Gastrocnemius medialis (tissue), 4 donors: ENCODE measurements around the gene ADCY2. TPM values are rescaled to one million over a fixed set of nuclear protein-coding genes. Genes with fewer than 3 reads are reported as not detected.

Experiments used
- ATAC-seq, 2 donors: fragments of 150-250 bp; one replicate each; pipeline ENCODE4 v1.9.1; 2016
- DNase-seq, 2 donors: peaks; one replicate each; pipeline ENCODE4 v3.0.0-alpha.2; 2019
- H3K27ac ChIP-seq, 4 donors: fragments of 200-600 bp; sonication (generic); 1 replicate in 1 of 4; 2 replicates in 3 of 4; pipeline ENCODE4 v1.5.1; 2016 to 2018; ENCODE audit warnings: mild to moderate bottlenecking in 2 of 4, moderate library complexity in 1 of 4
- H3K27me3 ChIP-seq, 3 donors: fragments of 200-600 bp; sonication (generic) in 2 of 3; 1 replicate in 1 of 3; 2 replicates in 2 of 3; pipeline versions ENCODE4 v1.5.1 to v1.6.0; 2016 to 2019; ENCODE audit warnings: mild to moderate bottlenecking in 1 of 3, moderate library complexity in 1 of 3
- H3K36me3 ChIP-seq, 2 donors: fragments of 200-600 bp; sonication (generic) in 1 of 2; one replicate each; pipeline ENCODE4 v1.5.1; 2017 to 2018
- H3K4me1 ChIP-seq, 2 donors: fragments of 200-600 bp; sonication (generic) in 1 of 2; one replicate each; pipeline ENCODE4 v1.5.1; 2016 to 2017; ENCODE audit warnings: mild to moderate bottlenecking in 2 of 2
- H3K4me3 ChIP-seq, 4 donors: fragments of 200-600 bp; sonication (generic) in 3 of 4; 1 replicate in 1 of 4; 2 replicates in 3 of 4; pipeline ENCODE4 v1.5.1; 2016 to 2019; ENCODE audit warnings: mild to moderate bottlenecking in 2 of 4
- H3K9me3 ChIP-seq, 3 donors: fragments of 200-600 bp; sonication (generic) in 2 of 3; 1 replicate in 1 of 3; 2 replicates in 2 of 3; pipeline ENCODE4 v1.5.1; 2016 to 2019
- CTCF ChIP-seq, 5 experiments: fragments of 450-650 bp in 3 of 5; fragments of 200-600 bp in 2 of 5; sonication (generic) in 2 of 5; IDR thresholded peaks in 4 of 5; conservative IDR thresholded peaks in 1 of 5; 1 replicate in 4 of 5; 2 replicates in 1 of 5; pipeline ENCODE4 v1.5.1; 2016 to 2019; ENCODE audit warnings: antibody characterized with exemption in 5 of 5, mild to moderate bottlenecking in 3 of 5, moderate library complexity in 3 of 5
- POLR2A ChIP-seq, 2 donors: fragments of 450-650 bp; IDR thresholded peaks; one replicate each; pipeline ENCODE4 v1.6.1; 2017; ENCODE audit warnings: antibody characterized with exemption in 2 of 2, mild to moderate bottlenecking in 2 of 2, moderate library complexity in 2 of 2
- in situ Hi-C, 4 donors: fragments of 200-750 bp; cut with MboI; loops; one replicate each; pipeline versions ENCODE4 v1.15.0 to v1.8.0; 2017; ENCODE audit warnings: low sequenced_read_pairs in 4 of 4
- intact Hi-C: fragments of 100-400 bp; cut with DNase I; formaldehyde crosslinking; loops from one replicate; pipeline ENCODE4 v1.15.1; 2023; ENCODE audit warnings: low total_unique reads
- total RNA-seq, 4 donors: library from RNA; depleted of rRNA; stranded (reverse); fragments of >200 nt; gene quantifications; one replicate each; pipeline versions ENCODE4 v1.1.0 to v1.2.3, GENCODE V29; 2016

ADCY2 gene
- total RNA-seq, 4 donors from 2014 or later = 24.3 to 50.1 (median 36.5) TPM

GRCh38 chr5:7776442-7776841 lies 380.5 kb downstream of the ADCY2 start:
- Histone ChIP-seq H3K36me3 (peaks cover 0 to 7% of the 10 kb centered on the region in 2 donors), H3K27me3 (no peaks in the 10 kb centered on the region), H3K27ac (no peak overlapping the region), H3K9me3 (no peaks in the 10 kb centered on the region), H3K4me1 (no peaks in the 10 kb centered on the region), H3K4me3 (no peak overlapping the region)
- intact Hi-C loops (no loop called here), in situ Hi-C loops (no loop called here)
- no peak for DNase-seq
- ATAC-seq = no peak
- no peak for TF ChIP-seq POLR2A (IDR thresholded peaks at IDR 0.05)

GRCh38 chr5:7779019-7780005 lies 383.4 kb downstream of the ADCY2 start:
- DNase-seq (no peak), ATAC-seq (no peak)
- H3K27me3 ChIP-seq = no peaks in the 10 kb centered on the region
- H3K9me3 ChIP-seq = no peaks in the 10 kb centered on the region
- intact Hi-C loops = no loop called here
- H3K36me3 ChIP-seq = no peaks in the 10 kb centered on the region
- H3K4me1 ChIP-seq = no peaks in the 10 kb centered on the region
- no peak overlapping the region for H3K4me3 ChIP-seq
- no peak for TF ChIP-seq POLR2A (IDR thresholded peaks at IDR 0.05)
- TF ChIP-seq CTCF (IDR thresholded peaks at IDR 0.05 in 4 of 5, conservative IDR thresholded peaks at IDR 0.05 in 1 of 5) = no peak
- no peak overlapping the region for H3K27ac ChIP-seq
- in situ Hi-C loops = no loop called here

GRCh38 chr5:7781899-7782298 lies 386.0 kb downstream of the ADCY2 start:
- DNase-seq (no peak), ATAC-seq (no peak)
- TF ChIP-seq POLR2A (IDR thresholded peaks at IDR 0.05) (no peak), CTCF (IDR thresholded peaks at IDR 0.05 in 4 of 5, conservative IDR thresholded peaks at IDR 0.05 in 1 of 5) (no peak)
- Histone ChIP-seq H3K9me3 (no peaks in the 10 kb centered on the region), H3K4me1 (no peaks in the 10 kb centered on the region), H3K27me3 (no peaks in the 10 kb centered on the region), H3K27ac (no peak overlapping the region), H3K36me3 (peaks cover 0 to 16% of the 10 kb centered on the region in 2 donors), H3K4me3 (no peak overlapping the region)
- in situ Hi-C loops (no loop called here), intact Hi-C loops (no loop called here)

GRCh38 chr5:7784683-7785380 lies 388.9 kb downstream of the ADCY2 start:
- H3K36me3 ChIP-seq = peaks cover 0 to 16% of the 10 kb centered on the region in 2 donors
- H3K27me3 ChIP-seq = no peaks in the 10 kb centered on the region
- in situ Hi-C loops = no loop called here
- no peaks in the 10 kb centered on the region for H3K4me1 ChIP-seq
- intact Hi-C loops = no loop called here
- H3K27ac ChIP-seq = no peak overlapping the region
- TF ChIP-seq POLR2A (IDR thresholded peaks at IDR 0.05) (no peak), CTCF (IDR thresholded peaks at IDR 0.05 in 4 of 5, conservative IDR thresholded peaks at IDR 0.05 in 1 of 5) (no peak)
- H3K9me3 ChIP-seq = no peaks in the 10 kb centered on the region
- ATAC-seq = no peak
- DNase-seq = no peak
- no peak overlapping the region for H3K4me3 ChIP-seq

GRCh38 chr5:7787770-7788169 lies 391.8 kb downstream of the ADCY2 start:
- H3K9me3 ChIP-seq = no peaks in the 10 kb centered on the region
- no peaks in the 10 kb centered on the region for H3K4me1 ChIP-seq
- no peak overlapping the region for H3K4me3 ChIP-seq
- ATAC-seq (no peak), DNase-seq (no peak)
- in situ Hi-C loops (no loop called here), intact Hi-C loops (no loop called here)
- no peak overlapping the region for H3K27ac ChIP-seq
- H3K27me3 ChIP-seq = no peaks in the 10 kb centered on the region
- H3K36me3 ChIP-seq = peaks cover 0 to 16% of the 10 kb centered on the region in 2 donors
- no peak for TF ChIP-seq CTCF (IDR thresholded peaks at IDR 0.05 in 4 of 5, conservative IDR thresholded peaks at IDR 0.05 in 1 of 5)
- no peak for TF ChIP-seq POLR2A (IDR thresholded peaks at IDR 0.05)
